GM18502 (cell line): ENCODE results near the gene PDE4D.
"Not testable (repeated sequence)": the region's sequence is repeated elsewhere in the genome, so short reads cannot be mapped to it uniquely, and the experiment has no call there.

Experiments
- ATAC-seq: cut with Tn5 transposase; IDR thresholded peaks from one replicate; pipeline ENCODE4 v1.9.1; 2021; ENCODE audit warnings: mild to moderate bottlenecking; ENCODE audit not compliant: unreplicated experiment, poor library complexity

PDE4D gene

DNA sequence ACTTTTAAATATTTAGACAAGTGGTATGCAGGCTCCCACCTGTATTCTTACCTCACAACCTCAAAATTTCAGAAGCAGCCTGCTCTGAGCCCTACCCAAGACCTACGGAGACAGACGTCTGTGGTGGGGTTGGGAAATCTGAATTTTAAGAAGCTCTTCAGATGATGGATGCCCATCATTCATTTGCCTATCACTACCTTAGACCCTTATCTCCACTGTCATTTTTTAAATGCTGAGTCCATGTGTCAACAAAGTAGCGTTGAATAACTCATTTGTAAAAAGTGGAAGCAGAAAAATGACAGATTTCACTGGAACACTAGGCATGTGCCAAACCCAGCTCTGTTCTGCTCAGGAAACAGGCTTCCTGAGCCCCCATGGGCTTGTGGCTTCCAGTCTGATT, 85.7 kb downstream of the PDE4D start:
- ATAC-seq, result no peak

DNA sequence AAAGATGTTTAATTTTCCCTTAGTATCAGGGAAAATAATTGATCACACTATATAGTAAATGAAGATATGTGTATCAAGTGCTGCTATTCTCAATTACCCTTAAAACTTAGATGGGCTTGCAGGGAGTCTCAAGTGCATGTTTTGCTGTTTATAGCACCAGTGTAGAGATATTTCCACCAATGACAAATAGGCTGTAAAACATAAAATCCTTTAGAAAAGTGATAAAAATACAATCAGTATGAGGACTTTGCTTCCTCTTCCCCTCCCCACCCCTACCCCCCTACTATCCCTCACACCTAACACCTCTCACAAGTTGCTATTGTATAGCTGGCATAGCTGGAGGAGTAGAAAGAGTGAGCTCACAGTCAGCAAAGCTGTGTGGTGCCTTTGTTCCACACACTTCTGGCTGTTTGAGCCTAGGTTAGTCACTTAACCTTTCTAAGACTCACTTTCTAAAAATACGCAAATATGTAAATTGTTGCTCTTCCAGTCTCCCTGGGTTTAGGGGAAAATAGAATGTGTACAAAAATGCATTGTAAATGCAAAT, 93.1 kb downstream of the PDE4D start:
- peak; percentile 6 for ATAC-seq

DNA sequence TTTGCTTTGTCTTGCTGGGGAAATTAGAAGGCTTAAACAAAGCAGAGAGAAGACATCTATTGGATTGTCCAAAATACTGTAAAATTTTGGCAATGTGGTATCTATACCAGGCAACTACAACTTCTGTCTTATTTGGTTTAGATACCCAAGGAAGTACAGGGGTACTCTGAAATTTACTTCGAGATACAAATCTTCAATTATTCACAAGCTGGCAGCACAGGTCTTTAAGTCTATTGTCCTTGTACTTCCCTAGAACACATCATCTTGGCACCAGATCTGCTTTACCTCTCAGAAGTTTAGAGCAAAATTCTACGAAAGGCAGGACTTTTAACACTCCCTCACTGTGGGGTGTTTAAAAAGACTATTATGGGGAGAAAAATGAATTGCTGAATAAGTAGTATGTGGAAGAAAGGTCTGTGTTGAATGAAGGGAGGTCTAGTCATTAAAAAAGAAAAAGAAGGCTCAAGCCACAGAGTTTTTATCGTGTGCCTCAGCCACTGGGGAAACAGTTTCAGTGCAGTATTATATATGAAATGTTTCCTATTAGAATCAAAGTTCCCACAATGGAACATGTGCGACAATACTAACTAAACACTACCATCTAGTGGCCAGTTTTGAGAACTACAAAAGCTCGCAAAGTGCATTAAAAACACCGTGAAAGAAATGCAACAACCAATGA, 93.7 kb downstream of the PDE4D start:
- ATAC-seq, result peak; percentile 63

DNA sequence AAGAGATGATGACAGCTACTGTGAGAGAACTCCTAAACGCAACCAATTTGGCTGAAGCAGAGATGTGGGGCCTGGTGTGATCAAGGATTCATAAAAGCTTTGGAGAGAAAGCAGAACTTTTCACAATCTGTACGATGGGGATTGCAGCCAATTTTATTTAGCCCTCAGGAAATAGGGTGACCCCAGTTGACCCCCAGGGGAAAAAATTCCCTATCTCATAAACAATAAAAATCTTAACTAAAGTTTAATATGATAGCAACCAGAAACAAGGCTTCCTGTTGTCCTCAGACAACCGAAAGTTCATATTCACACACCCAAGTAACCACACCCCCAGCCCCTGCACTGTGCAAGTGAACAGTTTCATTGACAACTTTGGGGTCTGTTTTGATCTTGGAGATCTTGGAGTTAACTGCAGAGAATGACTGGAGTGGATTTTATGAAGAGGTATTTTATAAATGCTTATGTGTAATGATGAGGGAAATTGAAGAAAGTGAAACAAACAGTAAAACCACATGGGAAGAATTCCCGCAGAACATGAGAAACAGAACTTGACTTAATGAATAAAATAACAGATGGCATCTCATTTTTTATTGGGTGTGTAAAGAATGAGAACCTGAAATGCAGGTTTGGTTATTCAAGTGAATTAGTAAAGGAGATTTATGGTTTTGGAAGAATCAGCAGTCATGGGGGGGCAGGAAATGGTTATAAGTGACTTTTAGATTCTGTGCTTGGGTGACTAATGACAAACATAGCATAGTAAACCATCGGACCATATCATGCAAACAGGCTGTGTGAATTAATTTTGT, 94.5 kb downstream of the PDE4D start:
- ATAC-seq, result peak; percentile 85

DNA sequence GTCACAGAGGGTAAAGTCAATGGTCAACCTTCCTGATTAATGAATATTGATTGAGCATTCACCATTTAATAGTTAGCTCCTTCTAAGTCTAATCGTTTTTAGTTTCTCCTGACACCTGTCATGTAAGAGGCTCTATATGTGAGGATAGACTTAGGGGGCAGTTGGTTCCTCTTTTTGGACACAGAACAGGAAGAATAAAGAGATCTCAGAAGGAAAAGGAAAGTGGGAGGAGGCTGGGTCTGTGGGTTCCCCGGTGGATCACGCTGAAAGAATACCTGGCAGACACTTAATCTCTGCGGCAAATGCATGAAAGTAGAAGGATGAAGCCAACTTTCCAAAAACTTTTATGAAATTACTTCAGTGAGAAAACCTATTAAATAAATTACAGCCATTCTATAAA, 98.4 kb downstream of the PDE4D start:
- no peak for ATAC-seq

DNA sequence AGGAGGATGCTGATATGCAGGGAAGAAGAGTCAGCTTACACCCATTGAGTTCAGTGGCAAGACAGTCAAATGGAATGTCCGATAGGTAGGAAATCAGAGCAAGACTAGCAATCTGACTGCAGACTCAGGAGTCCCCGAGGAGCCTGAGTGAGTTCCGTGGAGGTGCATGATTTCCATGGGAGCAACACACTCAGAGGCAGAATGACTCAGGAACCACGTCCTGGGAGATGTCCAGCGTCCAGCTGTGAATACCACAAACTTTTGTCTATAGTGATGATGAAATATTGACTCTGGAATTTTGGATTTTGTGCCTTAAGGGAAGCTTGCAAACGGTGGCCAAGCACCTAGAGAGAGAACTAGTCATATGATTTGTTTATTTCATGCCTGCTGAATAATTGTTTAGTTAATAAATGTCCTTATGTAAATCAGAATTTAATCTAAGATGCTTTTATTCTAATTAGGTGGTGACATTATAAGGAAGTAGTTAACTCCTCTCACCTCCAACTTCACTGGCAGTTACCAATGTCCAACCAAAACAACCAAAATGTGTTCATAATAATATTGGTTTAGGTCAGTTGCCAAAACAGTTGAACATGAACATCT, 100.4 kb downstream of the PDE4D start:
- no peak for ATAC-seq

DNA sequence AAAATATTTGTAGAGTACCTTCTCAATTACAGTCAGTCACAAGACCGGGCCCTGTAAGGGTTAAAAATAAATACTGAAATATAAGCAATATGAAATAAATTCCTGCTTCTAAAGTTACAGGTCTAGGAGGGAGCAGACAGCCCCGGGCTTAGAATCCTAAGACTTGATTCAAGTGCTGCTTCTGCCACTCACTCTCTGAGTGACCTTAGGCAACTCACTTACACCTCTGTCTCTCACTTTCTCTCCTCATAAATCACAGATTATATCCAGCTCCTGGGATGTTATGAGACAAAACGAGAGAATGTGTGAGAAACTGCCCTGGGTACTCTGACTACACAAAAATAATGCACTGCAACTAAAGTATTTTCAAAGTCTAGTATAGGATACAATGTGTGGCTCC, 101.9 kb downstream of the PDE4D start:
- ATAC-seq, result no peak

DNA sequence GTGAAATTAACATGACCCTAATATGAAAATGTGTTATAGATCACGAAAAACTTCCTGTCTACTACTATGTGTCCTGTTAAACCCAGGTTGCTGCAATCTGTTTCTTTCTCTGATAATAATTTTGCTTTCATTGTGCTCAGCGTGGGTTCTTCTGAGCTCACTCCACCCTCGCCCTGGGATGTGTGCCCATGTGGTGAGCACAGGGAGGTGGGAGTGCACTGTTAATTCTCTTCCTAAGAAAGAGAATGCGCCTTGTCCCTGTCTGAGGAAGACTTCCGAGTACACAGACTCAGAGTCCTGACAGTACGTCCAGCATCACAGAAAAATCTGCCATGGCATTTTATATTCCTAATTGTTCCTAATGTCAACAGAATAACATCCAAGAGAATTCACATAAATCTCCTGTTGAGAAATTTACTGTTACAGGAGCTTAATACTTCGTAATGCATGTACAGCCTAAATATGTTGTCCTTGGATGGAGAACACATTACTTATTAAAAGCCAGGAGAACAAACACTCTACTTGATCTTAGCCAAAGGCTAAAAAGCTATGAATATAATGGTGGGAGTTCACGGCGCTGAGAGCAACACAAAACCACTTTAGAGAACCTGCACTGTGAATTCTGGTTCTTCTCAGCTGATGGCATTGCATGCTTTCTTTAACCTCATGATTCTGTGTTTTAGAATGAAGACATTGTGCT, 102.6 kb downstream of the PDE4D start:
- ATAC-seq, result peak; percentile 16

DNA sequence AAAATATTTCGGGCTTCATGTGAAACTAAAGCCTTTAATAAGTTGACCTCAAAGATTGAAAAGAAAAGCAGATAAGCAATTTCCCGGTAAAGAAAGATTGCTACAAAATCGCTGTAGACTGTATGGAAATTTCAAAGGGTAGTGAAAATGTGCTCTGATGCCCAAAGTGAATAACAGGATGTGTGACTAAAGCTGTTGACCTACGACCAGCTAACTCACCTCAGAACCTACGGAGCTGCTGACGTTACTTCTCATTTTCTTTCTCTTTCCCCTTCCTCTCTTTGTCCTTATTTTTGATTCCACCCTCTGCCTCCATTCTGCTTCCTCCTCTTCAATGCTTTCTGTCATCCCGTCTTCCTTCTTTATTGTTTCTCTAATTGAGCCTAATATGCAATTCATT, 103.2 kb downstream of the PDE4D start:
- ATAC-seq, result peak; percentile 85

DNA sequence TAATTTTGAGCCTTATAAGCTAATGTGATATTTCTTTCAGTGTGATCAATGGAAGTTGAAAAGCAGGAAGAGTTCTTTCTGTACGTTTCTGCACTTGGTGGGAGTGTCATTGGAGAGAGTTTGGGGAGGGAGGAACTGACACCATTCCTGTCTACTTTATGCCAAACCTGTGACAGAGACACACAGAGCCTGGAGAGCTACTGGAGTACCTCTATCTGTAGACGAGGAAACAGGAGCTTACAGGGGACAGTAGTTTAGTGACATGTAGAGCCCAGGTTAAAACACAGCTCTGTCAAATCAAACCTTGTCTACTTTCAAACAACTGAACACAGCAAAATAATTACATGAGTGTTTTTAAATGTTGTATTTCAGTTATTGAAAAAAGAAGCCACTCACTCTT, 103.6 kb downstream of the PDE4D start:
- no peak for ATAC-seq

DNA sequence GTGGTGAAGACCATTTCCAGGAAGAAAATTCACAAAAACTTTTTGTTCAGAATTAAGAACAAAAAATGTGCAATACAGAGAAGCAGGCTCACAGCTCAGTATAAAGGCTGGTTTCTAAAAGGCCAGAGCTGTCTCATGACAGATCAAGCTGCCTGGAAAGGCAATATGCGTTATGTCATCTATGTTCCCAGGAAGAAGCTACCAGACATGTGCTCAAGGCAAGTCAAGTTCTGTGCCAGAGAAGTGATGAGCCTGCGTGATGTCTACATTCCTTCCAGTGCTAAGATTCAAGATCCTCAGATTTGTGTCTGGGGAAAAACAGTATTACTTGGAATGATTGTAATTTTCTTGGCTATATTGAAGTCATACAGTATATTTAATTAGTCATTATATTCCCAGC, 104.3 kb downstream of the PDE4D start:
- ATAC-seq, result no peak

DNA sequence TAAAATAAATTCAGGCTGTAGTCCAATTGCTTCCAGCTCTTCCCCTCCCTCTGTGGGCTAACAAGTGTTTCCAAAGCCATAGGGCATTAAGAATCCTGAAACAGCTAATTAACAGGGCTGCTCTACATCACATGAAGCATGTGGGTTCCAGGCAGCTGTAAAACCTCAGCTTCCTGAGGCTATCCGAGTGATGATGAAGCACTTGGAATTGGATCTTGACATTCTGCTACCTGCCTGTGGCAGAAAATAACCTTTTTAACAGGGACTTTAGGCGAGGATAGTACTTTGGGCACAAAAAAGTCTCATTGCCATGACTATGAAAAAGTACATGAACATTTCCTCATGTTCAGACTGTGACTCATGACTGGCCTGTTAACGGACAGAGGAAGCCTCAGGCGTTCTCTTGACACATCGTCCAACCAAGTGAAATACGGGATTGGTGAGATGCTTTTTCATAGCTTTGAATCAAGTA, 107.2 kb downstream of the PDE4D start:
- no peak for ATAC-seq

DNA sequence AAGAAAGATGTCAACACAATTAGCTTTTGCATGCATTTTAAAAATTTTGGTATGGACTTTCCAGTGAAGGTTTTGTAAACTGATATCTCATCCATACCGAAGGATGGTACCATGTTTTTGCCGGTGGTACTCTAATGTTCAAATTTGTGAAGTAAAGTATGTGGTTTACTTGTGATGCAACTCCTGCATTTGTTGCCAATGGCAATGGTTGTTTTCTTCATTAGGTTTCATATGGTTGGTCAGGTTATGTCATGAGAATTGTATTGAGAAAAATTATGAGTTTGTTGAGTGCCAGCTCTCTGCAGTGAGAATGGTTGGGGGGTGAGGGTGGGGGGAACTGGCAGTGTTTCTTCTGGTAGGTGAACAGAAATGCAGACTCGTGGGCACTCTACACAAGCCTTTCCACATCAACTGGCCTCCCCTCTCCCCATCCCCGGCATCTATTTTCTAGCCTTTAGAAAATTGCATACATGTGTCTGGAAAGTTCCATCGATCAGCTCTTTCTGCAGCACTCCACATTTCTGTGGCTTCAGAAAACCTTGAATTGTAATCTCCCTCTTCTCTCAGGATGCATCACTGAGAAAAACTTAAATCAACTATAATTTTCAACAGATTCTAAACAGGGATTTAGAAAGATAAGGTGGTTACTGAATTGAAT, 107.7 kb downstream of the PDE4D start:
- ATAC-seq, result no peak

DNA sequence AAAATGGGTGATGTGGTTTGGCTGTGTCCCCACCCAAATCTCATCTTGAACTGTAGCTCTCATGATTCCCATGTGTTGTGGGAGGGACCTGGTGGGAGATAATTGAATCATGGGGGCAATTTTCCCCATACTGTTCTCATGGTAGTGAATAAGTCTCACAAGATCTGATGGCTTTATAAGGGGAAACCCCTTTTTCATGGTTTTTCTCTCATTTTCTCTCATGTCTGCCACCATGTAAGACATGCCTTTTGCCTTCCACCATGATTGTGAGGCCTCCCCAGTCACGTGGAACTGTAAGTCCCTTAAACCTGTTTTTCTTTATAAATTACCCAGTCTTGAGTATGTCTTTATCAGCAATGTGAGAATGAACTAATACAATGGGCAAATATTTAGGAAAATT, 108.8 kb downstream of the PDE4D start:
- not testable (repeated sequence) for ATAC-seq

DNA sequence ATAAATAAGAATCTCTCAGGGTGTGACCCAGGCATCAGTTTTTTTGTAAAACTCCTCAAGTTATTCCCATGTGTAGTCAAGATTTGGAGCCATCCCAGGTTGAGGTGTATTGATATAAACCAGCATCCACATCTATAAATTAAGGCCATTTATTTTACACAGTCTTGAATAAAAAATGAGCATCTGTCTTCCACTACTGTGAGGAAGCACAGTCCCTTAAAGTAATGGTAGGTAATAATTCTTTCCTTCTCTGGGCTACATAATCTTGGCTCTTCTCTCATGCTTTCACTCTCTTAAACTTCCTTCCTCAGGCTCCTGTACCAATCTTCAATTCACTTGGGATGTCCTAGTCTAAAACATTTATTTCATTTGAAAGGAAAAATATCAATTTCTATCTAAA, 110.3 kb downstream of the PDE4D start:
- no peak for ATAC-seq

DNA sequence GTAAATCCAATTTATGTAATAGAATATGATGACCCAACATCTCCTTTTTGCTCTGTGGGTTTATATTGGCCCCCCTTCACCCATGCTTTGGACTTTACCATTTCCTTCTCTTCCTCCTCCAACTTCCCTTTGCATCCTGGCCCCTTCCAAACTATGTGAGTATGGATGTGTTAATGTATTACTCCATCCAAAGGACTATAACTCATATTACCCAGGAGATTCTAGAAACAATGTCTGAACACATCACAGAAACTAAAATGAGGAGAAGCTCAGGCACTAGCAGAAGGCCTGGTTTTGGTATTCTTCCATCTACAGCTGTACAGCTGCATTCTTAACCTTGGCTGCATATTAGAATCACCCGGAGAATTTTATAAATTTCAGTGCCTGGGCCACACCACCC, 110.7 kb downstream of the PDE4D start:
- no peak for ATAC-seq

DNA sequence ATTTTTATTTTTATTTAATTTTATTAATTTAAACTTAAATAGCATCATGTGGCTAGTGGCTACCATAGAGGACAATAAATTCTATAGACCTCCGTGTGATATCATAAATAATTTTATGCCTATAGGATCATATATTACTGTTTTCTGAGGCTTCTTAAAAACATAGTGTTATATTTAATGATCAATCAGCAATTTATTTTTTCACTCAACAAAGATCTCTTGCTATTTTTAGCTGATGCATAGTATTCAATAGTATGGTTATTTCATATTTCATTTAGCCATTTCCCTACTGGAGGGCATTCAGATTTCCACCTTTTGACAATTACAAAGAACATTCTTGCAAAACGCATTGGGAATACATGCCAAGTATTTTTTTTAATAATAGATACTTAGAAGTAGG, 114.1 kb downstream of the PDE4D start:
- ATAC-seq, result no peak

DNA sequence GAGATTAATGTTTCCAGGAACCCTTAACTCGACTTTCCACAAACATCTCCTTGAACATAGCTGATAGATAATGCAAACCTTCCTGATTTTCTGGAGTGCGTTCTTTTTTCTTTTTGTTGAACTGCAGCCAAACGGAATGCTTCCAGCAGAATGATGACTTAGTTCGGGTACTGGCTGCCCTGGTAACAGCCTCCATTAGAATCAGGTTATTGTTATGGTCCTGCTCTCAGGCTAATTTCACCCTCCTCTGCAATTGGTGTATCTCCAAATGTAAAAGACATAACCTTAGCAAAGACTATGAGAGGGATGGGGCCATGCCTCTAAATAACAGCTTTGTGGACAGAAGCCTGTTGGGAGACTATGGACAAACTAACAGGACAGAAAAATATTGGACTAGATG, 116.5 kb downstream of the PDE4D start:
- ATAC-seq, result no peak

DNA sequence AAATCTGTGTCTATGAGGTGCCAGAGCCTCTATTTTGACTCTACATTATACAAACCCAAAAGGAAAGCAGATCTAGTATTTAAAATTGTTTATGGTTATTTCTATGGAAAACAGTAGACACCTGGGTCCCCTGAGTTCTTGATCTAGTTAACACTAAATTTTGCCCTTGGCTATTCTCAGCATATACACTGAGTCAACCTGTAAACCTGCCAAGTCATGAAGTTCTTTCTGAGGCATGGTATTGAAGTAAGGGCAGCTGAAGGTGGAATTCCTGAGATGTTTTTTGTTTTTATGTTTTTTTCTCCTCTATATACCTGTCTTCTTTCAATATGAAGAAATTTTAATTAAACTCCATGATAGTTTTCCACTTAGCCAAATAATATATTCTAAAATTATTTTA, 120.2 kb downstream of the PDE4D start:
- no peak for ATAC-seq

DNA sequence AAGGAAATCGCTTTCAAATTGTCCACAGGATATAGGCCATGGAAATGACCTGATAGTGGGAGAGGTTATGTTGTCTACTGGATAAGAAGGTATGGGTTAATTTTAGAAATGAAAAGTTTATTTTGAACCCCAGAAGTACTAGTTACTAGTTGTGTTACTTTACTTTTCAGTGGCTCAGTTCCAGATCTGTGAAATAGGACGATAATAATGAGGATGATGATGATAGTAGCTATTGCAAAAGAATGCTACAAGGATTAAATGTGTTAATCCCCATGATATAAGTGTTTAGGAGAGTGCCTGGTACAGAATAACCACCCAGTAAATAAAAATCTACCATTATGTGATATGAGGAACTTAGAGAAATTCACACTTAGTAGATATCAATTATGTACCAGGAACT, 120.8 kb downstream of the PDE4D start:
- ATAC-seq, result no peak
